CD4-positive, CD25-positive, alpha-beta regulatory T cell (primary cell): Measurements from ENCODE around the gene SAMMSON. TPM values are rescaled to one million over a fixed set of nuclear protein-coding genes. Genes with fewer than 3 reads are reported as not detected.

Source experiments
- ATAC-seq, 2 donors: fragments of 150-1000 bp; cut with Tn5 transposase; one replicate each; pipeline ENCODE4 v1.10.0; 2021; ENCODE audit warnings: low read depth in 2 of 2, moderate number of reproducible peaks in 2 of 2, moderate library complexity in 1 of 2
- DNase-seq, 3 donors: peaks; one replicate each; pipeline versions ENCODE4 v3.0.0 to v3.0.0-alpha.2; 2012 to 2022; ENCODE audit warnings: mixed read lengths in 1 of 3
- H3K27ac ChIP-seq: one replicate; pipeline ENCODE4 v1.7.0; 2013; ENCODE audit warnings: mild to moderate bottlenecking, low read length; ENCODE audit not compliant: insufficient read depth, poor library complexity, severe bottlenecking
- H3K27me3 ChIP-seq: one replicate; pipeline ENCODE4 v1.7.0; 2013; ENCODE audit warnings: low read length; ENCODE audit not compliant: control insufficient read depth, insufficient read depth
- H3K36me3 ChIP-seq: one replicate; pipeline ENCODE4 v1.7.0; 2013; ENCODE audit warnings: mild to moderate bottlenecking, low read length, moderate library complexity; ENCODE audit not compliant: control insufficient read depth, insufficient read depth
- H3K4me1 ChIP-seq: 2 replicates; pipeline ENCODE4 v1.7.0; 2013; ENCODE audit warnings: mild to moderate bottlenecking, low read length; ENCODE audit not compliant: insufficient read depth, control insufficient read depth, poor library complexity, severe bottlenecking
- H3K4me3 ChIP-seq: one replicate; pipeline ENCODE4 v1.7.0; 2013; ENCODE audit warnings: low read depth, mild to moderate bottlenecking, low read length, moderate library complexity
- H3K9me3 ChIP-seq, 2 experiments: 1 replicate in 1 of 2; 2 replicates in 1 of 2; pipeline ENCODE4 v1.7.0; 2013; ENCODE audit warnings: low read length in 2 of 2, mild to moderate bottlenecking in 1 of 2, moderate library complexity in 1 of 2; ENCODE audit not compliant: control insufficient read depth in 2 of 2
- H3K27ac Mint-ChIP-seq, 3 donors: one replicate each; pipeline ENCODE4 v1.8.0; 2020 to 2022; ENCODE audit warnings: mild to moderate bottlenecking in 3 of 3, mixed read lengths in 3 of 3, moderate library complexity in 2 of 3
- H3K27me3 Mint-ChIP-seq: one replicate; pipeline ENCODE4 v1.8.0; 2022; ENCODE audit warnings: mild to moderate bottlenecking, mixed read lengths
- H3K36me3 Mint-ChIP-seq: one replicate; pipeline ENCODE4 v1.8.0; 2020; ENCODE audit warnings: mixed read lengths
- H3K4me1 Mint-ChIP-seq, 4 donors: one replicate each; pipeline ENCODE4 v1.8.0; 2020 to 2022; ENCODE audit warnings: mixed read lengths in 4 of 4, mild to moderate bottlenecking in 1 of 4
- H3K4me3 Mint-ChIP-seq, 4 donors: one replicate each; pipeline ENCODE4 v1.8.0; 2020 to 2022; ENCODE audit warnings: mild to moderate bottlenecking in 4 of 4, mixed read lengths in 4 of 4, moderate library complexity in 3 of 4
- H3K9me3 Mint-ChIP-seq, 7 donors: one replicate each; pipeline ENCODE4 v1.8.0; 2020 to 2022; ENCODE audit warnings: mixed read lengths in 7 of 7, mild to moderate bottlenecking in 3 of 7, moderate library complexity in 2 of 7
- polyA plus RNA-seq, 4 donors: library from polyadenylated mRNA; unstranded; fragments of 300-500 nt; fragmentation: Illumina TruSeq; gene quantifications; one replicate each; pipeline ENCODE4 v1.2.3, GENCODE V29; 2021
- total RNA-seq: library from RNA; stranded (reverse); gene quantifications from one replicate; pipeline ENCODE4 v1.2.3, GENCODE V29; 2022

The SAMMSON gene
- total and polyA plus RNA-seq, 5 donors from 2014 or later = not detected

- Histone ChIP-seq H3K4me1 (no peaks in the 10 kb centered on the region), H3K27me3 (no peaks in the 10 kb centered on the region), H3K36me3 (no peaks in the 10 kb centered on the region), H3K27ac (no peak overlapping the region), H3K4me3 (no peak overlapping the region), H3K9me3 (no peaks in the 10 kb centered on the region)
- Mint-ChIP-seq H3K27me3 (no peaks in the 10 kb centered on the region), H3K9me3 (peaks cover 0 to 3% (median 0%) of the 10 kb centered on the region in 7 donors), H3K27ac (no peak overlapping the region), H3K4me1 (no peaks in the 10 kb centered on the region), H3K4me3 (no peak overlapping the region), H3K36me3 (no peaks in the 10 kb centered on the region)
- DNase-seq = no peak
- no peak for ATAC-seq
Observed at GRCh38 chr3:69997631-69998307, 1.8 kb upstream of the SAMMSON start.

GRCh38 chr3:69998759-69999139 lies 784 bp upstream of the SAMMSON start:
- H3K4me1 Mint-ChIP-seq = no peaks in the 10 kb centered on the region
- no peaks in the 10 kb centered on the region for H3K36me3 Mint-ChIP-seq
- peaks cover 0 to 1% (median 0%) of the 10 kb centered on the region in 7 donors for H3K9me3 Mint-ChIP-seq
- no peak for ATAC-seq
- no peaks in the 10 kb centered on the region for H3K36me3 ChIP-seq
- no peaks in the 10 kb centered on the region for H3K4me1 ChIP-seq
- H3K27me3 Mint-ChIP-seq = no peaks in the 10 kb centered on the region
- no peaks in the 10 kb centered on the region for H3K27me3 ChIP-seq
- H3K4me3 Mint-ChIP-seq = no peak overlapping the region
- no peak for DNase-seq
- H3K4me3 ChIP-seq = no peak overlapping the region
- no peak overlapping the region for H3K27ac ChIP-seq
- no peak overlapping the region for H3K27ac Mint-ChIP-seq
- H3K9me3 ChIP-seq = no peaks in the 10 kb centered on the region

- ATAC-seq (no peak), DNase-seq (no peak)
- no peaks in the 10 kb centered on the region for H3K36me3 Mint-ChIP-seq
- H3K27ac Mint-ChIP-seq = no peak overlapping the region
- H3K4me1 ChIP-seq = no peaks in the 10 kb centered on the region
- no peak overlapping the region for H3K4me3 Mint-ChIP-seq
- no peaks in the 10 kb centered on the region for H3K27me3 ChIP-seq
- H3K27ac ChIP-seq = no peak overlapping the region
- H3K27me3 Mint-ChIP-seq = no peaks in the 10 kb centered on the region
- no peaks in the 10 kb centered on the region for H3K9me3 ChIP-seq
- H3K4me1 Mint-ChIP-seq = no peaks in the 10 kb centered on the region
- H3K36me3 ChIP-seq = no peaks in the 10 kb centered on the region
- H3K4me3 ChIP-seq = no peak overlapping the region
- peaks cover 0 to 1% (median 0%) of the 10 kb centered on the region in 7 donors for H3K9me3 Mint-ChIP-seq
Observed at GRCh38 chr3:70000028-70000410, 486 bp downstream of the SAMMSON start.

- Mint-ChIP-seq H3K27me3 (no peaks in the 10 kb centered on the region), H3K9me3 (peaks cover 0 to 1% (median 0%) of the 10 kb centered on the region in 7 donors), H3K27ac (no peak overlapping the region), H3K36me3 (no peaks in the 10 kb centered on the region), H3K4me1 (no peaks in the 10 kb centered on the region), H3K4me3 (no peak overlapping the region)
- Histone ChIP-seq H3K9me3 (no peaks in the 10 kb centered on the region), H3K36me3 (no peaks in the 10 kb centered on the region), H3K4me3 (no peak overlapping the region), H3K27me3 (no peaks in the 10 kb centered on the region), H3K4me1 (no peaks in the 10 kb centered on the region), H3K27ac (no peak overlapping the region)
- ATAC-seq (no peak), DNase-seq (no peak)
Observed at GRCh38 chr3:70000563-70001081, 1.1 kb downstream of the SAMMSON start.

GRCh38 chr3:70003119-70003518 lies 3.6 kb downstream of the SAMMSON start:
- H3K4me1 Mint-ChIP-seq = no peaks in the 10 kb centered on the region
- H3K27ac Mint-ChIP-seq = no peak overlapping the region
- H3K9me3 Mint-ChIP-seq = peaks cover 0 to 9% (median 0%) of the 10 kb centered on the region in 7 donors
- Histone ChIP-seq H3K9me3 (no peaks in the 10 kb centered on the region), H3K36me3 (no peaks in the 10 kb centered on the region), H3K27ac (no peak overlapping the region), H3K4me1 (no peaks in the 10 kb centered on the region), H3K4me3 (no peak overlapping the region), H3K27me3 (no peaks in the 10 kb centered on the region)
- ATAC-seq (no peak), DNase-seq (no peak)
- H3K36me3 Mint-ChIP-seq = no peaks in the 10 kb centered on the region
- no peaks in the 10 kb centered on the region for H3K27me3 Mint-ChIP-seq
- no peak overlapping the region for H3K4me3 Mint-ChIP-seq

GRCh38 chr3:70006089-70006488 lies 6.6 kb downstream of the SAMMSON start:
- peaks cover 0 to 12% (median 0%) of the 10 kb centered on the region in 7 donors for H3K9me3 Mint-ChIP-seq
- no peak for ATAC-seq
- no peak overlapping the region for H3K4me3 Mint-ChIP-seq

GRCh38 chr3:70010346-70010745 lies 10.8 kb downstream of the SAMMSON start:
- no peak for ATAC-seq
- Mint-ChIP-seq H3K27ac (no peak overlapping the region), H3K36me3 (no peaks in the 10 kb centered on the region), H3K27me3 (no peaks in the 10 kb centered on the region), H3K9me3 (peaks cover 0 to 15% (median 1%) of the 10 kb centered on the region in 7 donors), H3K4me1 (no peaks in the 10 kb centered on the region), H3K4me3 (no peak overlapping the region)
- H3K36me3 ChIP-seq = no peaks in the 10 kb centered on the region
- H3K27ac ChIP-seq = no peak overlapping the region
- no peak for DNase-seq
- H3K4me1 ChIP-seq = no peaks in the 10 kb centered on the region
- no peak overlapping the region for H3K4me3 ChIP-seq
- no peaks in the 10 kb centered on the region for H3K27me3 ChIP-seq
- H3K9me3 ChIP-seq = no peaks in the 10 kb centered on the region

More at GRCh38 chr3:70006089-70006488, 6.6 kb downstream of the SAMMSON start:
- no peak for DNase-seq
- no peaks in the 10 kb centered on the region for H3K27me3 Mint-ChIP-seq
- Histone ChIP-seq H3K27me3 (no peaks in the 10 kb centered on the region), H3K9me3 (no peaks in the 10 kb centered on the region), H3K4me1 (no peaks in the 10 kb centered on the region), H3K27ac (no peak overlapping the region), H3K4me3 (no peak overlapping the region), H3K36me3 (no peaks in the 10 kb centered on the region)
- H3K27ac Mint-ChIP-seq = no peak overlapping the region
- no peaks in the 10 kb centered on the region for H3K4me1 Mint-ChIP-seq
- no peaks in the 10 kb centered on the region for H3K36me3 Mint-ChIP-seq

GRCh38 chr3:70011582-70011981 lies 12.0 kb downstream of the SAMMSON start:
- H3K27ac ChIP-seq = no peak overlapping the region
- no peaks in the 10 kb centered on the region for H3K27me3 ChIP-seq
- DNase-seq = no peak
- no peaks in the 10 kb centered on the region for H3K4me1 Mint-ChIP-seq
- H3K27me3 Mint-ChIP-seq = no peaks in the 10 kb centered on the region
- H3K9me3 ChIP-seq = no peaks in the 10 kb centered on the region
- no peaks in the 10 kb centered on the region for H3K36me3 Mint-ChIP-seq
- no peaks in the 10 kb centered on the region for H3K4me1 ChIP-seq
- ATAC-seq = no peak
- H3K9me3 Mint-ChIP-seq = peaks cover 0 to 15% (median 2%) of the 10 kb centered on the region in 7 donors
- H3K4me3 ChIP-seq = no peak overlapping the region
- no peak overlapping the region for H3K4me3 Mint-ChIP-seq
- no peaks in the 10 kb centered on the region for H3K36me3 ChIP-seq
- H3K27ac Mint-ChIP-seq = no peak overlapping the region
